HepG2 (cell line): ENCODE results near the gene ARL5A. TPM values are rescaled to one million over a fixed set of nuclear protein-coding genes. Genes with fewer than 3 reads are reported as not detected.

Source experiments
- ASH2L ChIP-seq: fragments of 300-600, 200-600 bp; sonication (generic); IDR thresholded peaks from 2 replicates; pipeline ENCODE4 v1.7.0; 2017; ENCODE audit warnings: low read depth, mild to moderate bottlenecking, moderate library complexity, mixed read lengths, low read length; ENCODE audit not compliant: insufficient read length
- BCL6 ChIP-seq: IDR thresholded peaks from 2 replicates; pipeline ENCODE4 v1.6.1; 2016; ENCODE audit warnings: missing genetic modification reagents, missing compliant biosample characterization
- DNMT1 ChIP-seq: sonication (generic); formaldehyde crosslinking; IDR thresholded peaks from 2 replicates; pipeline ENCODE4 v1.5.1; 2020; ENCODE audit warnings: mild to moderate bottlenecking, missing genetic modification reagents
- FOSL2 ChIP-seq: sonication (generic); formaldehyde crosslinking; IDR thresholded peaks from 2 replicates; pipeline ENCODE4 v1.4.0; 2020; ENCODE audit warnings: missing genetic modification reagents
- GABPA ChIP-seq, 2 experiments: IDR thresholded peaks; 2 replicates each; pipeline ENCODE4 v1.6.1; 2011 to 2016; ENCODE audit warnings: low read depth in 2 of 2, low read length in 1 of 2, missing biosample characterization in 1 of 2, missing genetic modification characterization in 1 of 2
- GATAD1 ChIP-seq: IDR thresholded peaks from 2 replicates; pipeline ENCODE4 v1.6.1; 2016; ENCODE audit warnings: missing genetic modification reagents, missing compliant biosample characterization
- GTF2F1 ChIP-seq: fragments of 150-350 bp; IDR thresholded peaks from 2 replicates; pipeline ENCODE4 v1.6.1; 2014; ENCODE audit warnings: low read length
- HIVEP1 ChIP-seq: sonication (generic); formaldehyde crosslinking; IDR thresholded peaks from 2 replicates; pipeline ENCODE4 v1.4.0; 2020; ENCODE audit warnings: mild to moderate bottlenecking, missing genetic modification reagents
- HMG20A ChIP-seq: IDR thresholded peaks from 2 replicates; pipeline ENCODE4 v1.6.1; 2016; ENCODE audit warnings: borderline replicate concordance
- HNRNPL ChIP-seq: fragments of 200-400 bp; formaldehyde crosslinking; IDR thresholded peaks from 2 replicates; pipeline ENCODE4 v1.6.1; 2017; ENCODE audit warnings: mild to moderate bottlenecking, low read depth, low read length
- MAX ChIP-seq: IDR thresholded peaks from 2 replicates; pipeline ENCODE4 v1.6.1; 2012; ENCODE audit warnings: inconsistent platforms
- MAZ ChIP-seq, 2 experiments: sonication (generic) in 1 of 2; formaldehyde crosslinking in 1 of 2; IDR thresholded peaks; 2 replicates each; pipeline versions ENCODE4 v1.5.0 to v1.6.1; 2012 to 2020; ENCODE audit warnings: low read depth in 2 of 2, mild to moderate bottlenecking in 2 of 2, borderline replicate concordance in 1 of 2, improper control_type of control experiment in 1 of 2, low read length in 1 of 2, missing genetic modification reagents in 1 of 2, moderate library complexity in 1 of 2
- PHF8 ChIP-seq: sonication (generic); formaldehyde crosslinking; IDR thresholded peaks from 2 replicates; pipeline ENCODE4 v1.5.0; 2020; ENCODE audit warnings: missing genetic modification reagents
- SOX13 ChIP-seq, 3 experiments: fragments of 450-650 bp in 1 of 3; sonication (generic) in 1 of 3; formaldehyde crosslinking in 1 of 3; IDR thresholded peaks in 2 of 3; conservative IDR thresholded peaks in 1 of 3; 2 replicates each; pipeline versions ENCODE4 v1.5.0 to v1.6.1; 2016 to 2020; ENCODE audit warnings: antibody characterized with exemption in 1 of 3, mild to moderate bottlenecking in 1 of 3, missing compliant biosample characterization in 1 of 3, missing genetic modification reagents in 1 of 3, moderate library complexity in 1 of 3
- SOX5 ChIP-seq: IDR thresholded peaks from 2 replicates; pipeline ENCODE4 v1.6.1; 2016; ENCODE audit warnings: borderline replicate concordance
- SOX6 ChIP-seq, 2 experiments: fragments of 450-650 bp in 1 of 2; sonication (generic) in 1 of 2; formaldehyde crosslinking in 1 of 2; IDR thresholded peaks; 2 replicates each; pipeline versions ENCODE4 v1.4.0 to v1.6.1; 2017 to 2020; ENCODE audit warnings: antibody characterized with exemption in 1 of 2, mild to moderate bottlenecking in 1 of 2, missing genetic modification reagents in 1 of 2
- SRSF4 ChIP-seq: fragments of 200-400 bp; formaldehyde crosslinking; IDR thresholded peaks from one replicate; pipeline ENCODE4 v1.6.1; 2018; ENCODE audit warnings: mild to moderate bottlenecking, low read depth, low read length, moderate library complexity; ENCODE audit not compliant: poor library complexity, severe bottlenecking
- U2AF2 ChIP-seq: fragments of 200-400 bp; formaldehyde crosslinking; IDR thresholded peaks from 2 replicates; pipeline ENCODE4 v1.6.1; 2017; ENCODE audit warnings: low read depth, mild to moderate bottlenecking, low read length
- ZBTB21 ChIP-seq: sonication (generic); formaldehyde crosslinking; IDR thresholded peaks from 2 replicates; pipeline ENCODE4 v1.4.0; 2020; ENCODE audit warnings: missing genetic modification reagents
- ZBTB7B ChIP-seq: sonication (generic); formaldehyde crosslinking; IDR thresholded peaks from 2 replicates; pipeline ENCODE4 v1.4.0; 2020; ENCODE audit warnings: missing genetic modification reagents
- ZNF207 ChIP-seq: fragments of 450-650 bp; IDR thresholded peaks from 2 replicates; pipeline ENCODE4 v1.6.1; 2016; ENCODE audit warnings: antibody characterized with exemption, borderline replicate concordance
- ZNF329 ChIP-seq: sonication (generic); formaldehyde crosslinking; IDR thresholded peaks from 2 replicates; pipeline ENCODE4 v1.9.0; 2021; ENCODE audit warnings: low read depth, mild to moderate bottlenecking, missing genetic modification reagents
- ZNF44 ChIP-seq: sonication (generic); formaldehyde crosslinking; IDR thresholded peaks from 2 replicates; pipeline ENCODE4 v1.5.1; 2020; ENCODE audit warnings: mild to moderate bottlenecking, missing genetic modification reagents
- ZNF605 ChIP-seq: sonication (generic); formaldehyde crosslinking; IDR thresholded peaks from 2 replicates; pipeline ENCODE4 v1.8.0; 2022; ENCODE audit warnings: mild to moderate bottlenecking, missing genetic modification reagents
- ZNF709 ChIP-seq: sonication (generic); formaldehyde crosslinking; IDR thresholded peaks from 2 replicates; pipeline ENCODE4 v1.5.0; 2020; ENCODE audit warnings: mild to moderate bottlenecking, missing genetic modification reagents
- ZNF792 ChIP-seq: IDR thresholded peaks from 2 replicates; pipeline ENCODE4 v1.6.1; 2016
- polyA plus RNA-seq, 8 experiments: library from polyadenylated mRNA; depleted of rRNA in 3 of 8; stranded (reverse) in 7 of 8; unstranded in 1 of 8; fragments of >200 nt; fragmentation: Illumina TruSeq in 4 of 8; extraction: Trizol in 4 of 8; gene quantifications; 2 replicates each; pipeline versions ENCODE4 v1.2.1 to v1.2.3, GENCODE V29; 2011 to 2016; ENCODE audit warnings: low read depth in 4 of 8, missing spikeins in 1 of 8, mixed read lengths in 1 of 8; ENCODE audit not compliant: insufficient read depth in 1 of 8
- total RNA-seq, 5 experiments: library from RNA; depleted of rRNA; stranded (reverse); fragments of >200 nt; fragmentation: Illumina TruSeq; extraction: Trizol; gene quantifications; 2 replicates each; pipeline ENCODE4 v1.2.3, GENCODE V29; 2016; ENCODE audit warnings: low read depth in 1 of 5
- TF ChIP-seq, protein P1 (sequence below): sonication (generic); formaldehyde crosslinking; IDR thresholded peaks from 2 replicates; pipeline ENCODE4 v1.4.0; 2020; ENCODE audit warnings: missing genetic modification reagents, mild to moderate bottlenecking, borderline replicate concordance
- TF ChIP-seq, protein P2 (sequence below): sonication (generic); formaldehyde crosslinking; IDR thresholded peaks from 2 replicates; pipeline ENCODE4 v1.5.1; 2020; ENCODE audit warnings: missing genetic modification reagents, mild to moderate bottlenecking, borderline replicate concordance

ARL5A gene
- total and polyA plus RNA-seq, 2 of the 13 experiments (the other 11 are each of a cell fraction or from before 2014, with no cell fraction given): 47.5 to 149 TPM

- no peak for TF ChIP-seq SOX6 (IDR thresholded peaks at IDR 0.05)
- TF ChIP-seq SOX6 (CRISPR knock-in tag; IDR thresholded peaks at IDR 0.05): peak; percentile 94
- no peak for TF ChIP-seq ZNF207
- peak; percentile 71 for TF ChIP-seq BCL6 (CRISPR knock-in tag)
- TF ChIP-seq SOX13 (IDR thresholded peaks at IDR 0.05): no peak; the same call in 1 of the 2 replicates
- peak in 1 of 2 experiments; percentile 91; a peak in 2 of 4 replicates for TF ChIP-seq SOX13 (CRISPR knock-in tag; conservative IDR thresholded peaks at IDR 0.05 in 1 of 2, IDR thresholded peaks at IDR 0.05 in 1 of 2)
- 0 out of 2 replicates have a peak, but pooled peaks have one; percentile 56 for TF ChIP-seq ZNF709 (CRISPR knock-in tag)
- no peak for TF ChIP-seq HNRNPL
- no peak for TF ChIP-seq HIVEP1 (CRISPR knock-in tag)
- TF ChIP-seq GTF2F1: no peak
- peak; percentile 35; the same call in 1 of the 2 replicates for TF ChIP-seq FOSL2 (CRISPR knock-in tag)
- peak; percentile 72; the same call in 1 of the 2 replicates for TF ChIP-seq ZNF792 (CRISPR knock-in tag)
- TF ChIP-seq ZBTB21: no peak
- TF ChIP-seq GABPA (IDR thresholded peaks at IDR 0.05; ENCODE audit: low read depth, low read length): no peak
- 0 out of 2 replicates have a peak, but pooled peaks have one; percentile 19 for TF ChIP-seq GABPA (CRISPR knock-in tag; IDR thresholded peaks at IDR 0.05; ENCODE audit: low read depth)
- no peak for TF ChIP-seq DNMT1 (CRISPR knock-in tag)
- TF ChIP-seq, protein P1, sequence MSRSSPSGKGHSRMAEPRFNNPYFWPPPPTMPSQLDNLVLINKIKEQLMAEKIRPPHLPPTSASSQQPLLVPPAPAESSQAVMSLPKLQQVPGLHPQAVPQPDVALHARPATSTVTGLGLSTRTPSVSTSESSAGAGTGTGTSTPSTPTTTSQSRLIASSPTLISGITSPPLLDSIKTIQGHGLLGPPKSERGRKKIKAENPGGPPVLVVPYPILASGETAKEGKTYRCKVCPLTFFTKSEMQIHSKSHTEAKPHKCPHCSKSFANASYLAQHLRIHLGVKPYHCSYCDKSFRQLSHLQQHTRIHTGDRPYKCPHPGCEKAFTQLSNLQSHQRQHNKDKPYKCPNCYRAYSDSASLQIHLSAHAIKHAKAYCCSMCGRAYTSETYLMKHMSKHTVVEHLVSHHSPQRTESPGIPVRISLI (CRISPR knock-in tag): peak; percentile 40; the same call in 1 of the 2 replicates
- TF ChIP-seq ZNF605 (CRISPR knock-in tag): no peak
- TF ChIP-seq ZBTB7B: 0 out of 2 replicates have a peak, but pooled peaks have one; percentile 26
- no peak for TF ChIP-seq MAZ (IDR thresholded peaks at IDR 0.05; ENCODE audit: borderline replicate concordance, low read depth, low read length)
- TF ChIP-seq MAZ (CRISPR knock-in tag; IDR thresholded peaks at IDR 0.05; ENCODE audit: low read depth): 0 out of 2 replicates have a peak, but pooled peaks have one; percentile 6
- TF ChIP-seq HMG20A (CRISPR knock-in tag): peak; percentile 71; the same call in 1 of the 2 replicates
- TF ChIP-seq, protein P2, sequence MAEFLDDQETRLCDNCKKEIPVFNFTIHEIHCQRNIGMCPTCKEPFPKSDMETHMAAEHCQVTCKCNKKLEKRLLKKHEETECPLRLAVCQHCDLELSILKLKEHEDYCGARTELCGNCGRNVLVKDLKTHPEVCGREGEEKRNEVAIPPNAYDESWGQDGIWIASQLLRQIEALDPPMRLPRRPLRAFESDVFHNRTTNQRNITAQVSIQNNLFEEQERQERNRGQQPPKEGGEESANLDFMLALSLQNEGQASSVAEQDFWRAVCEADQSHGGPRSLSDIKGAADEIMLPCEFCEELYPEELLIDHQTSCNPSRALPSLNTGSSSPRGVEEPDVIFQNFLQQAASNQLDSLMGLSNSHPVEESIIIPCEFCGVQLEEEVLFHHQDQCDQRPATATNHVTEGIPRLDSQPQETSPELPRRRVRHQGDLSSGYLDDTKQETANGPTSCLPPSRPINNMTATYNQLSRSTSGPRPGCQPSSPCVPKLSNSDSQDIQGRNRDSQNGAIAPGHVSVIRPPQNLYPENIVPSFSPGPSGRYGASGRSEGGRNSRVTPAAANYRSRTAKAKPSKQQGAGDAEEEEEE (CRISPR knock-in tag): no peak
- no peak for TF ChIP-seq ZNF44 (CRISPR knock-in tag)
- TF ChIP-seq SRSF4: no peak
- TF ChIP-seq U2AF2: no peak
- no peak for TF ChIP-seq ZNF329
- TF ChIP-seq GATAD1 (CRISPR knock-in tag): no peak
- no peak for TF ChIP-seq MAX
- peak; percentile 91 for TF ChIP-seq SOX5
- no peak for TF ChIP-seq PHF8 (CRISPR knock-in tag)
- TF ChIP-seq ASH2L: peak; percentile 52
These were observed 25.0 kb upstream of the ARL5A start (continued) for GRCh38 chr2:151853070-151853758.
